ENCODE results near the gene PPIL1.

The PPIL1 gene

GRCh38 chr6:36888654-36889481 is 14.3 kb upstream of the PPIL1 start:
- DNase-seq: no peak

DNA sequence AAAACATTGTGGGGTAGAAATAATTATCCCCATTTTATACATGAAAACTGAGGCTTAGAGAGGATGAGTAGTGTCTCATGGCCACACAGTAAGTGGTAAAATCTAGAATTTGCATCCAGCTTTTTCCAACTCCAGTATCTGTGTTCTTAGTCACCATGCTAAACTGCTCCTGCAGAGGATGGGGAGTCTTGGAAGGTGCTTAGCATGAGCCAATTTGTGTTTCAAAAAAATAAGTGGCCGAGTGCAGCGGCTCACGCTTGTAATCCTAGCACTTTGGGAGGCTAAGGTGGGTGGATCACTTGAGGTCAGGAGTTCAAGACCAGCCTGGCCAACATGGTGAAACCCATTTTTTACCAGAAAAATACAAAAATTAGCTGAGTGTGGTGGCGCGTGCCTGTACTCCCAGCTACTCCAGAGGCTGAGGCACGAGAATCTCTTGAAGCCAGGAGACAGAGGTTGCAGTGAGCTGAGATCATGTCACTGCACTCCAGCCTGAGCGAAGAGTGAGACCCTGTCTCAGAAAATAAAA is 13.6 kb upstream of the PPIL1 start:
- no peak for DNase-seq

GRCh38 chr6:36886950-36887618 is 12.5 kb upstream of the PPIL1 start:
- DNase-seq: no peak

DNA sequence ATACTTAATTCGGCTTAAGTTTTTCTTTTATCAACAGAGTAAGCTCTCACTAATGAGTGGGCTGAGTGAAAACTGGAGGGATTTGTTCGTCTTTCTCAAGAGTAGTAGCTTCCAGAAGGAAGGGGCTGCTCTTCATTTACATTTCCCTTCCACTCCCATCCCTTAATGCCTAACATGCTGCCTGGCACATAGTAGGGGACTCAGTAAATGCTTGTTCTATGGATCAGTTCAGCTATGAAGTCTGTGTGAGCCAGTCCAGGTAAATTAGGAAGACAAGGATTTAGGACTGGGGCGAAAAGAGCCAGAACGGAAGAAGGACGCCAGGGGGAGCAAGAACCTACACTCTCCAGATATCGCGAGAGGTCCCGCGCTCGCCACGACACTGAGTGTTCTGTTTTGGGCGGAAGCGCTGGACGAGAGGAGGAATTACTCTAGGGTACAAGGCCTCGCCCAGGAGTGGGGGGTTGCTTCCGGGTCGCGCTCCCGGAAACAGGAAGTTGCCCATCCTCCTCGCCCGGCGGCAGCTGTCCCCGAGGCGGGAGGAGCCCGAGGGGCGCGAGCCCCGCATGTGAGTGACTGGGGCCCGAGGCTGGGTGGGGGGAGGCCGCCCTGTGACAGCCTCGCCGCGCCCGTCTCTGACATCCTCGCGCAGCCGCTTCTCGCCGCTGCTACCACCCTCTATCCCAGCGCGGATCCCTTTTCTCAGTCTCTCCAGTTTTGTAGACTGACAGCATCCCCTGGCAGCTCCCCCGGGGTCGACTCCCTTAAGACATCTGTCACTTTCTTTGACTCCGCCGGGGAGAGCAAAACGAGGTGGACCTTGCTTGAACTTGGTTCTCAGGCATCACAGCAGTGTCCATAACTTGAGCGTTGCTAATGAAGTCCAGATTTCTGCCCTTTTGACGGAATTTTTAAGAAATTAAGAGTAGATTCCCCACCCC is 11.1 kb upstream of the PPIL1 start, which contains the start of gene C6orf89:
C6orf89 (plus strand) TSS at position 492 of the 941 bp plus-strand sequence. CDS start 13,493 bp downstream, outside the sequence.
- DNase-seq: peak; percentile 98

DNA sequence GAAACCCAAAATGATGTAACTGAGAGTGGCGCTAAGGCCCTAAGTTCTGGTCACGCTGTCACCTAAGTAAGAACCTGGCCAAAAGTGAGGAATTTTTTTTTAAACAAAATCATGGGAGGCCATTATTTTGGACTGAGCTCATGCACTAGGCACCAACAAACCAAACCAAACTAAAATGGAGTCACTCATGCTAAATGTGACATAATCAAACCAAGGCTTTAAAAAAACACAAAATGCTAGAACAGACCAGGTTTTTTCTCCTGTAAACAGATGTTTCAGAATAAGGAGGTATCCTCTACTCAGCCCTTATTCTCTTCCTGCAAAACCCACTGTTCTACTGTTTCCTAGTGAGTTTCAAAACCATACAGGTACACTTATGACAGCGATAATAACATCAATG is 10.0 kb upstream of the PPIL1 start:
- DNase-seq: no peak

- no peak for DNase-seq
These were observed 639 bp upstream of the PPIL1 start for GRCh38 chr6:36875250-36875633.

DNA sequence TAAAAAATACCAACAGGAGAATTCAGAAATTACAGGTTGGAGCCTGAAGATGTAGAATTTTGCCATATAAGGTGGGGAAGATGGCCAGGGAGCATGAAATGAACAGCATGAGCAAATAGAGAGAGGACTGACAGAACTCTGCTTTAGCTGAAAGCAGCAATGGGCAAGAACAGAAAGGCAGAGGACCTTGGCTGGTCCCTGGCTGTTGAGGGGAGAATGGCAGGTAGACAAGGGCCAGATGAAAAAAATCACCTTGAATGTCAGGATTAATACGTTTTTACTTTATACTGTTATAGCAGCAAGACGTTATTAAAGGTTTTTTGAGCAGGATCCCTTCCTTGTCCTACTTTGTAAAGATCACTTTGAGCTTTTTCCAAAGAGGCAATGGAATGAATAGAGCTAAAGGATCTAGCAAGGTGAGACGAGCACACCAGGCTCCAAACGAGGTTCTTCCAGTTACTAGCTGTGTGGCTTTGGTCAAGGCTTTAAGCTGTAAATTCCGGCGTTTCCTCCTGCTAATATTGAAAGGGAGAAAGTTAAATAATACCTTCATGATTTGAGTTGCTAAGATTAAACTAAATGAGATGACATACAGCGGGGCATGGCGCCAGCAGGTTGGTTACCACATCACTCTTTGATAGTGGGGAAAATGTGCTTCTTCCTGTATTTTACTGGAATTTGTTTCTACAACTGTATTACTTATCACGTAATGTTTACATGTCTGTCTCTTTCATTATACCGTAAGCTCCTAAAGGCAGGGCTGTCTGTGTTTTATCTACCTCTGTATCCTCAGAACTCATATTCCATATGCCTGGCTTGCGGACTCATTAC is 776 bp downstream of the PPIL1 start:
- peak; percentile 30 for DNase-seq

DNA sequence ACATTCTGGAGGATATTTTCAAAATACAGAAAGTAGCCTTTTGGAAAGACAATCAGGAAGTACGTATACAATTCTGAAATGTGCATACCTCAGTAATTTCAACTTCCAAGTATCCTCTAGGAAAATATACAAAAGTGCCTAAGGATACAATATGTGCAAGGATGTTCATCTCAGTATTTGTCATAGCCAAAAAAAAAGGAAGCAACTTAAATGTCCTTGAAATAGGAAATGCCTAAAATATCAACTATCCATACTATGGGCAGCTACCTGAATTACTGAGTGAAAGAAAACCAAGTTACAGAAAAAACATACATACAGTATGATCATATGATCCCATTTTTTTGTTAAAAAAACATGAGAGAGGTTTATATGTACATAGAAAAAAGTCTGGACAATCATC is 1.5 kb downstream of the PPIL1 start:
- no peak for DNase-seq

DNA sequence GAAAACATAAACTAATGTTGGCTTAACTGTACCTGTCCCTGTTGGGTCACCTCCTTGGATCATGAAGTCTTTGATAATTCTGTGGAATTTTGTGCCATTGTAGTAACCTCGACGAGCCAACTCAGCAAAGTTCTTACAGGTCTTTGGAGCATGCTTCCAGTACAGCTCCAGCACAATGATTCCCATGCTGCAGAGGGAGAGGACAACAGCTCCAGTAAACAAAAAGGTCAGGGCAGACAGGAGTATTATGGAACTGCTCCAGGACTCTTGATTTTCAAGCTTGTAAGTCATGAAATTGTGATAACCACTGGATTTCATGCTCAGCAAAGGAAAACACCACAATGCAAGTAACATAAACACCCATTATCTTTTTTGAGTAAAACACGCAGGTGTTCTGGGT is 2.9 kb downstream of the PPIL1 start:
- DNase-seq: no peak

DNA sequence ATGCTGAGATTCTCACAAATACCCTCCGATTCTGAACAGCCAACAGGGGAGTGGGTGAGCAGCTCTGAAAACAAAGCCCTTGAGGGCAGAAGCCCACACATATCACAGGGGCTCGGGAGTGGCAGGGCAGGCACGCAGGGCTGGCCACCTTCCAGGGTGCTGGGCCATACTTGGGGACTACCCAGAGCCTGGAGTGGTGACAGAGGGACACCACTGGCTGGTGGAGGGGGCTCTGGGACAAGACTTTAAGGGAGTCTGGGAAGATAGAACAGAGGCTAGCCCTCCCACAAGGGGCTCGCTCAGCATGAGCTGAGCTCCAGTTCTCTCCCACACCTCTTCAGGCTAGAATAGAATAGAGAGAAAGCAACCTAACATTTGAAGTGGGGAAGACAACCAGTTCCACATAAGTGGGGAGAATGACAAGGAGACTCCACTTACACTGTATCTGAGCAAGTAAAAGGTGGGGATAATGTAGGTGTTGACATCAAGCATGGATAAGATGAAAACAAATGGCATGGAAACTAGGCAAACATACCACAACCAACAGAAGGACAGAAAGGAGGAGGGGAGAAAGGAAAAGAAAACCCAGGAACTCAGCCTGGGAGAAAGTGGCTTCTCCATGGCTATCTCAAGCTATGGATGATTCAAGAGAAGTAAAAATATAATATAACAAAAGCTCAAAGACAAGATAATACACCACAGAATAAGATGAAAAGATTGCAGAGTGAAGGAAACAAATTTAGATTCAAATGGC is 7.0 kb downstream of the PPIL1 start:
- DNase-seq: no peak

DNA sequence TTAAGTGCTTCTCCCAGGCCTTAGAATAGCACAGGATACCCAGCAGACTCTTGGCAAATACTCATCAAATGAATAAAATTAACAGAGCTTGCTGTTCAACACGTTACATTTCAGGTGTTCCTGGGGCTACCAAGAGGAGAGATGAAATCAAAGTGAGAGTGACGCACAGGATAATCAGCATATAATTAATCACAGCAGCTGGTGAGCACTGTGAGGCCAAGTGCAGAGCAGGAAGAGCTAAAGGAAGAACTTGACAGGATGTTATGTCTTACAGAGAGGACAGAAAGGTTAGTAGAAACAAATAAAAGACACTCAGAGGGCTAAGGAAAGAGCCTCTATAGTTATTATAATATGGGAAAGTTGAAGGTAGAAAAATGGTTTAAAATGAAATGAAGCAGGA is 8.8 kb downstream of the PPIL1 start:
- no peak for DNase-seq

DNA sequence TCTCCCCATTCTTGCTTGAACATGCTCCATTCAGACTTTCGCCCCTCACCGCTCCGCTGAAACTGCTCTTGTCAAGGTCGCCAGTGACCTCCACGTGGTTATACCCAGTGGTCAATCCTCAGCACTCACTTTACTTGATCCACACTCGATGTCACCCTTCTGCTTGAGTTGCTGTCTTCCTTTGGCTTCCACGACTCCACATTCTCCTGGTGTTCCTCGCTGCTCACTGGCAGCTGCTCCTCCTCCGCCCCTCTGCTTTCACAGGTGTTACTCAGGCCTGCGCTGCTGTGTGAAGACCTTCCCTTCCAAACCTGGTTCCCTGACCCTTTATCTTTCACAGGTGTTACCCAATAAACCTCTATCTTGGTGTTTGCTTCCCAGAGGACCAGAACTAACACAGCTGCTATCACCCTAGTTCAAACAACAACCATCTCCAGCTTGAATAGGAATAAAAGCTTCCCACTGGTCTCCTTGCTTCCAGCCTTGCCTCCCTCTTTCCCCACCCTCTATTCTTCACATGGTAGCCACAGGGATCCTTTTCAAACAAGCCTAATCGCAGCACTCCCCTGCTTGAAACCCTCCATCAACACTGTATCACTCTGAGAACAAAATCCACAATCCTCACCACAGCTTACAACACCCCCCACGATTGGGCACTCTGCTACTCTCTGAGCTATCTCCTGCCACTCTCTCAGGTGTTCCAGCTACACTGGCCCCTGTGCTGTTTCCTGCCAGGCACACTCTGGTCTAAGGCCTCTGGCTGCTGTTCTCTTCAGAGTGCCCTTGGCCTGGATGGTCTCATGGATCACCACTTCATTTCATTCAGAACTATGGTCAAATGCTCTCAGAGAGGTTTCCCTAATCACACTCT is 10.7 kb downstream of the PPIL1 start:
- DNase-seq: no peak

DNA sequence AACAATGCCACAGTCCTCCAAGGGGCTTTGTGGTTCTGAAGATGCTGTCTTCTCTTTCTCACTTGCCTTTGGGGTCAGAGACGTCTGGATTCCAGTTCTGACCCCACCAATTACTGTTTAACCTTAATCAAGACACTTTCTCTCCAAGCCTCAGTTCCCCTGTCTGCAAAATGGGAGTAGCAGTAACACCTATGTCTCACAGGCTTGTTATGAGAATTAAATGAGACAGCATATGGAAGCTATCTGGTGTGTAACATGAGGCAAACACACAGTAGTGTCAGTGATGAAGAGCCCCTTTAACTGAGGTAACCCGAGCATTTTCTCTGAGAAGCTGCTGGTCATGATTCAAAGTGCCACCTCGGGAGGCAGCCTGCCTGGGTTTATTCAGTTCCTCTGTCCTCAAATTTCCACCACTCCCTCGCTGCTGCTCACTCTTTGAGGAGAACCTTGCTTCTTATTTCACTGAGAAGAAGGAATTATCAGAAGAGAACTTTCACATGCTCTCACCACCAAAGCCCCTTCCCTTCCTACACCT is 11.7 kb downstream of the PPIL1 start:
- DNase-seq: no peak

GRCh38 chr6:36862164-36862847 is 12.3 kb downstream of the PPIL1 start:
- DNase-seq: no peak

GRCh38 chr6:36860126-36860525 is 14.5 kb downstream of the PPIL1 start:
- DNase-seq: no peak

GRCh38 chr6:36858407-36858981 is 16.1 kb downstream of the PPIL1 start:
- DNase-seq: no peak

DNA sequence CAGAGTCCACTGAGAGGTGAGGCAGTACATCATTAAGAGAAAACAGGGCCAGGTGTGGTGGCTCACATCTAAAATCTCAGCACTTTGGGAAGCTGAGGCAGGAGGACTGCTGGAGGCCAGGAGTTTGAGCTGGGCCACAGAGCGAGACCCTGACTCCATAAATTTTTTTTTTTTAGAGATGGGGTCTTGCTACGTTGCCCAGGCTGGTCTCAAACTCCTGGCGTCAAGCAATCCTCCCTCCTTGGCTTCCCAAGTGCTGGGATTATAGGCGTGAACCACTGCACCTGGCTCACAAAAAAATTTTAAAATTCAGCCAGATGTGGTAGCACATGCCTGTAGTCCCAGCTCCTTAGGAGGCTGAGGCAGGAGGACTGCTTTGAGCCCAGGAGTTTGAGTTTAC is 17.3 kb downstream of the PPIL1 start:
- no peak for DNase-seq

- DNase-seq: no peak
These were observed 18.3 kb downstream of the PPIL1 start for GRCh38 chr6:36856277-36856676.

GRCh38 chr6:36855750-36856149 is 18.9 kb downstream of the PPIL1 start:
- no peak for DNase-seq

Measured in activated CD4-positive, alpha-beta T cell treated with anti-CD3 and anti-CD28 coated beads for 48 hours (primary cell).